GM19328 (cell line): ENCODE measurements around the gene ADAM10.
"Not testable (repeated sequence)": the region's sequence is repeated elsewhere in the genome, so short reads cannot be mapped to it uniquely, and the experiment has no call there.

ENCODE experiments used
- ATAC-seq: cut with Tn5 transposase; IDR thresholded peaks from one replicate; pipeline ENCODE4 v1.9.1; 2021; ENCODE audit warnings: mild to moderate bottlenecking, moderate library complexity; ENCODE audit not compliant: unreplicated experiment

Gene ADAM10

GRCh38 chr15:58622877-58623276 lies 126.6 kb downstream of the ADAM10 start:
- ATAC-seq, result no peak

DNA sequence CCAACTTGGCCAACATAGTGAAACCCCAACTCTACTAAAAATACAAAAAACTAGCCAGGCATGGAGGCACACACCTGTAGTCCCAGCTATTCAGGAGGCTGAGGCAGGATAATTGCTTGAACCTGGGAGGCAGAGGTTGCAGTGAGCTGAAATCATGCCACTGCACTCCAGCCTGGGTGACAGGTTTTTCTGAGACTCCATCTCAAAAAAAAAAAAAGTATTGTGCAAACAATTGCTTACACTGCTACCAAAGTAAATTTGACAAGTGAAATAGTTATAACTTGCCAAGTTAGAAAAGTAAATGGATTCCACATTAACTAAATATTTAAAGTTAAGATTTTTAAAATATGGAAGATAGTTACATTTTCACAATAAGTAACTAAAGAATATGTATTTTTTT lies 129.2 kb downstream of the ADAM10 start:
- not testable (repeated sequence) for ATAC-seq

- no peak for ATAC-seq
These were observed 133.3 kb downstream of the ADAM10 start for GRCh38 chr15:58616171-58616570.

- ATAC-seq, result no peak
These were observed 137.5 kb downstream of the ADAM10 start for GRCh38 chr15:58611731-58612676.

DNA sequence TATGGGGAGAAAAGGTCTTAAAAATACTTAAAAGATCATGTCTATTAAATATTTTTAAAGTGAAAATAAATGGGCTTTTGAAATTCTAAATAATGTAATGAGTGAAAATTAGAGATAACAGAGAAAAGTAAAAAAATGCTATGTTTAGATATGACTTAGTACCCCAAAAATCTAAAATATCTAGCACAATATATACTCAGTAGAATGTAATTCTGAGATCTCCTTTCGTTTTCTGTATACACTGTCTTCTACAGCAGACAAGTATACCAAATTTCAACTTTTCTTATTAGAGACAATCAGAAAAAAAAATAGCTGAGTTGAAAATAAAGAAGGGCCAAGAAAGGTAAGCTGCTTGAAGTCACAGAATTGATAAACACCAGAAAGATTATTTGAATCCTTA lies 140.8 kb downstream of the ADAM10 start:
- no peak for ATAC-seq

GRCh38 chr15:58608129-58608590 lies 141.3 kb downstream of the ADAM10 start:
- ATAC-seq, result no peak

DNA sequence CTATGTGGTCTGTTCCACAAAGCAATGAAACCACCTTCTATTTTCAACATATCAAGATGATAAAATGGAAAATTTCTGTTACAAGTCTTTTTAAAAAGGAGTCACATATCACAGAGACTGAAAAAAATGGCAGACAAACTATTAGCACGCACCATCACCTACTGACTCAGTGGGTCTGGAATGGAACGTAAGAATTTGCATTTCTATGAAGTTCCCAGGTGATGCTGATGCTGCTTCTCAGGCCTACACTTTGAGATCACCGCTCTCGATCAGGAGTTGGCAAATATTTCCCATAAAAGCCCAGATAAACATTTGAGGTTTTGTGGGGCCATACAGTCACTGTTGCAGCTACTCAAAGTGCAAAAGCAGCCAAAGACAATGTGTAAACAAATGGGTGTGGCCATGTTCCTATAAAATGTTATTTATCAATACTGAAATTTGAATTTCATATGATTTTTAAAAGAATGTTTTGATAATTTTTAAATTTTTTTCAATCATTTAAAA lies 142.9 kb downstream of the ADAM10 start:
- no peak for ATAC-seq

DNA sequence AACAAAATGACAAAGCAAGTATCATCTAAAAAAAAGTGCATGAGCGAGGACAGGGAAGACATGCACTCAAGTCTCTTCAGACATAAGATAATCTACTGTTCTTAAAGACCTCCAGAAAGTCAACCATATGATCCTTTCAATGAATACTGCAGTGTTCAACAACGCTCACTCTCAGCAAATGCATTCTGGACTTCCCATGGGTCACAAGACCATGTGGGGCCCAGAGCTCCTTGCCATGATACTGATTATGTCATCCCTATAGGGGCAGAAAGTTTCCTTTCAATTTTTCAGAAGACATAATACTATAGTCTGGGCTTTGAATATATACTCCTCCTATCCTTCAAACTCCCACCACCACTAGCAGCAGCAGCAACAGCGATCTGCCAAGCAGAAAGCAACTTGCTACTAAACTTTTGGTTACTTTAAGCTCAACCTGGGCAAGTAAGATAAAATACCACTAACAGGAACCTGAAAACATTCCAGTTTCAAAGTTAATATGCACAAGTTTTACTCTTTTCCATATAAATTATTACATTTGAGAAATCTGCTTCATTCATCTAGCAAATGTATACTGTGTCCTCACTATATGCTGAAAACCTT lies 143.5 kb downstream of the ADAM10 start:
- no peak for ATAC-seq

- no peak for ATAC-seq
These were observed 145.0 kb downstream of the ADAM10 start for GRCh38 chr15:58604455-58604923.

DNA sequence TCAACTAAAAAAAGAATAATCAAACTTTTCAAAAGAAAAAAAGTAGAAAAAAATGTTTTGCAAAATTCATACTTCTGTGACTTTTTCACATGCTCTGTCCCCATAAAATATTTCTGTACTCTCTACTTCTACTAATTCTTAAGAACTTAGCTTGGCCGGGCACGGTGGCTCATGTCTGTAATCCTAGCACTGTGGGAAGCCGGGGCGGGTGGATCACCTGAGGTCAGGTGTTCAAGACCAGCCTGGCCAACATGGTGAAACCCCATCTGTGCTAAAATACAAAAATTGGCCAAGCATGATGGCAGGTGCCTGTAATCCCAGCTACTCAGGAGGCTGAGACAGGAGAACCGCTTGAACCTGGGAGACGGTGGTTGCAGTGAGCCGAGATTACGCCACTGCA lies 145.6 kb downstream of the ADAM10 start:
- not testable (repeated sequence) for ATAC-seq

- ATAC-seq, result no peak
These were observed 146.7 kb downstream of the ADAM10 start for GRCh38 chr15:58602823-58603222.

- no peak for ATAC-seq
These were observed 150.7 kb downstream of the ADAM10 start for GRCh38 chr15:58598829-58599210.

GRCh38 chr15:58597943-58598828 lies 151.3 kb downstream of the ADAM10 start:
- ATAC-seq, result no peak

DNA sequence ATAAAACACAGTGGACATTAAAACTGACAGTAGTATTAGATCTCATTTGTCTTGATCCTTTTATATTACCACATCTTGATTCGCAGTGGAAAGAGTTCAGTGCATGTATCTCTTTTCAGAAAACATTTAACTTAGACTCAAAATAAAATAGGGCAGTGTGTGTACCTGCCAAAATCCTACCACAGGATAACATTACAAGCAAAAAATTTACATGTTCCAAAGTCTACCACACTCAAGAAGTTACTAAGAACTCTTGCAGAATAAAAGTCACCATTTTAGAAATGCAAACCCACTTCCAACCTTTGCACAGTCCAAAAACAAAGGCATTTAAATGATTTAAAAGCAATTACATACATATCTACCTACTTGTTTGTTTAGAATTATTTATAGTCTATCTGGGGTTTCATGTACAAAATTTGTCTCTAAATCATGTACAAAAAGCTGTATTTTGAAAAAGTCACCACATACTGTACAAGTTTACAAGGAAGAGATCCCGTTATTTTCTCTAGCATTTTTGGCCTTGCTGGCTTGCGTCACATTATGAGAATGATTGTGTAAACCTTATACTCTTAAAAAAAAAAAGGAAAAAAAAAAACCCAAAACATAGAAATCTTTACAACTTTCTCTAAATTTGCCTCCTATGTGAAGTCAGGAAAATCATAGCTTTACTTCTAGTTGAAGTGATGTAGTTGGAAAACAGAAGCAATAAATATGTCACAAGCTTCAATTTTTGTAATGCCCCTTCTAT lies 153.8 kb downstream of the ADAM10 start:
- ATAC-seq, result no peak

- no peak for ATAC-seq
These were observed 154.6 kb downstream of the ADAM10 start for GRCh38 chr15:58594898-58595297.

- no peak for ATAC-seq
These were observed 155.6 kb downstream of the ADAM10 start for GRCh38 chr15:58593870-58594269.

- ATAC-seq, result no peak
These were observed 158.6 kb downstream of the ADAM10 start for GRCh38 chr15:58590926-58591325.

GRCh38 chr15:58590236-58590635 lies 159.3 kb downstream of the ADAM10 start:
- no peak for ATAC-seq

DNA sequence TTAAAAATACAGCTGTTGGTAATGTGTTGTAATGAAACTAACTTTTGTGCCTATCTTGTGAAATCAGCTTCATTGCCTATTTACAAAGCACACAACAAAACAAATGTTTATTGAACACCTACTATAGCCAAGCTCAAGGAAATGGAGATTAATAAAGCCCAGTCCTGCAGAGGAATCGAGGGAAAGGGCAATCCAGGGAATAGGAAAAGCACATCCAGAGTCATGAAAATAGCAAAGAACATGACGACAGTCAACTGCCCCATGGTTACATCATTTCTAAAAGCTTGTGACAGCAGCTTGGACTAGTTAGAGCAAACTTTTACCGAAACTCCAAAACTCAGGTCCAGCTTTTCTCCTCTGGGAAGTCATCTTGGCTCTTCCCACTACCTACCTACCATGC lies 160.5 kb downstream of the ADAM10 start:
- no peak for ATAC-seq

GRCh38 chr15:58588096-58588495 lies 161.4 kb downstream of the ADAM10 start:
- ATAC-seq, result no peak
